GM23248 (cell line): ENCODE results near the gene FLT4. TPM values are rescaled to one million over a fixed set of nuclear protein-coding genes. Genes with fewer than 3 reads are reported as not detected.
"Not testable (repeated sequence)": the region's sequence is repeated elsewhere in the genome, so short reads cannot be mapped to it uniquely, and the experiment has no call there.

Source experiments
- DNase-seq: peaks from one replicate; pipeline ENCODE4 v3.0.0-alpha.2; 2015
- H2AFZ ChIP-seq: fragments of 200-600 bp; sonication (generic); 2 replicates; pipeline ENCODE4 v1.6.1; 2016; ENCODE audit warnings: antibody characterized with exemption
- H3F3A ChIP-seq: fragments of 200-600 bp; sonication (generic); 2 replicates; pipeline ENCODE4 v1.6.1; 2016; ENCODE audit warnings: mild to moderate bottlenecking, antibody characterized with exemption, mixed run types; ENCODE audit not compliant: insufficient read depth
- H3K27ac ChIP-seq: fragments of 200-600 bp; sonication (generic); 2 replicates; pipeline ENCODE4 v1.5.1; 2016; ENCODE audit warnings: mild to moderate bottlenecking
- H3K27me3 ChIP-seq: fragments of 200-600 bp; sonication (generic); replicated peaks from 2 replicates; pipeline ENCODE4 v1.6.1; 2016; ENCODE audit warnings: mild to moderate bottlenecking; ENCODE audit not compliant: insufficient read depth
- H3K36me3 ChIP-seq: fragments of 200-600 bp; sonication (generic); 2 replicates; pipeline ENCODE4 v1.6.1; 2016; ENCODE audit warnings: low read depth, mild to moderate bottlenecking
- H3K4me1 ChIP-seq: fragments of 200-600 bp; sonication (generic); 2 replicates; pipeline ENCODE4 v1.6.1; 2016; ENCODE audit warnings: mild to moderate bottlenecking; ENCODE audit not compliant: insufficient read depth
- H3K4me2 ChIP-seq: fragments of 200-600 bp; sonication (generic); one replicate; pipeline ENCODE4 v1.6.1; 2016; ENCODE audit warnings: mild to moderate bottlenecking; ENCODE audit not compliant: unreplicated experiment
- H3K4me3 ChIP-seq: fragments of 200-600 bp; sonication (generic); 2 replicates; pipeline ENCODE4 v1.5.1; 2016; ENCODE audit warnings: mild to moderate bottlenecking
- H3K79me2 ChIP-seq: fragments of 200-600 bp; sonication (generic); 2 replicates; pipeline ENCODE4 v1.6.1; 2016; ENCODE audit warnings: mild to moderate bottlenecking; ENCODE audit not compliant: insufficient read depth
- H3K9ac ChIP-seq: fragments of 200-600 bp; sonication (generic); 2 replicates; pipeline ENCODE4 v1.6.1; 2016; ENCODE audit warnings: mild to moderate bottlenecking
- H3K9me2 ChIP-seq: fragments of 200-600 bp; sonication (generic); 2 replicates; pipeline ENCODE4 v1.6.1; 2016; ENCODE audit warnings: mixed run types, mild to moderate bottlenecking, moderate library complexity; ENCODE audit not compliant: insufficient read depth
- H3K9me3 ChIP-seq: fragments of 200-600 bp; sonication (generic); one replicate; pipeline ENCODE4 v1.6.1; 2017; ENCODE audit warnings: low read depth
- H4K20me1 ChIP-seq: fragments of 200-600 bp; sonication (generic); 2 replicates; pipeline ENCODE4 v1.6.0; 2016; ENCODE audit not compliant: insufficient read depth
- EZH2 ChIP-seq: fragments of 200-600 bp; sonication (generic); IDR thresholded peaks from 2 replicates; pipeline ENCODE4 v1.6.1; 2018; ENCODE audit warnings: antibody characterized with exemption, mild to moderate bottlenecking; ENCODE audit not compliant: insufficient read depth, poor library complexity, severe bottlenecking
- EZH2phosphoT487 ChIP-seq: fragments of 200-600 bp; sonication (generic); IDR thresholded peaks from 2 replicates; pipeline ENCODE4 v1.6.1; 2018; ENCODE audit warnings: antibody characterized with exemption, moderate library complexity, mild to moderate bottlenecking, low read depth; ENCODE audit not compliant: insufficient read depth
- WGBS, 2 experiments: methylation state at CpG; one replicate each; pipeline ENCODE4 v1.1.6; 2015 to 2017; ENCODE audit warnings: low lambda C conversion rate in 2 of 2, low coverage in 1 of 2; ENCODE audit errors: missing lambda C conversion rate in 2 of 2; 5-methylcytosine and 5-hydroxymethylcytosine counted together
- in situ Hi-C: fragments of 300-500 bp; cut with MboI; formaldehyde crosslinking; loops from 2 replicates; pipeline ENCODE4 v1.15.0; 2020
- polyA plus RNA-seq: library from polyadenylated mRNA; unstranded; fragments of >200 nt; fragmentation: Nextera tagmentation; extraction: Ambion mirVana; gene quantifications from 2 replicates; pipeline ENCODE4 v1.2.1, GENCODE V29; 2016
- total RNA-seq: library from RNA; depleted of rRNA; stranded (reverse); fragments of >200 nt; shearing (Covaris generic); gene quantifications from 2 replicates; pipeline ENCODE4 v1.2.3, GENCODE V29; 2014

FLT4 gene
- total and polyA plus RNA-seq, 2 experiments from 2014 or later: not detected

DNA sequence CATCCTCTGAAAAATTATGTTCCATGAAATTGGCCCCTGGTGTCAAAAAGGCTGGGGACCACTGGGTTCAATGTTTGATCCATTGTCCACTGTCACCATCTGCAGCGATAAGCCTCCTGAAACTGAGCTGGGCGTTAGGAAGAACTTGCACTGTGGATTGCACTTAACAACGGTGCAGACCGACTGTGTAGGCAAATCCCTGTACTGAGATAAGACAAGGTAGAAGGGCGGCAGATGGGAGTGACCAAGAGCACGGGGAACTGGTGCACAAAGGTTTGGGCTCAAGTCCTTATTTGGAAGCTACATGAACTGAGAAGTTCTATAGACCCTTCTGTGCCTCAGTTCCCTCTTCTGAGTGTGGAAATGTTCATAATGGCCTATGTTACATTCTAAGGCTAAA, 41.6 kb upstream of the FLT4 start:
- no peaks in the 10 kb centered on the region for H3K4me1 ChIP-seq
- no peaks in the 10 kb centered on the region for H3F3A ChIP-seq
- no peak overlapping the region for H3K9ac ChIP-seq
- whole genome bisulfite sequencing, 2 experiments: 36 to 46% methylated on average over 6 of the region's 6 CpGs
- no peaks in the 10 kb centered on the region for H3K36me3 ChIP-seq
- no peaks in the 10 kb centered on the region for H3K9me3 ChIP-seq
- TF ChIP-seq EZH2 (no peak), EZH2phosphoT487 (no peak)
- H3K79me2 ChIP-seq: no peaks in the 10 kb centered on the region
- in situ Hi-C loops: no loop called here
- no peak overlapping the region for H3K4me2 ChIP-seq
- H4K20me1 ChIP-seq: no peaks in the 10 kb centered on the region
- no peaks in the 10 kb centered on the region for H3K9me2 ChIP-seq
- no peak for DNase-seq
- peaks cover 36% of the 10 kb centered on the region for H3K27me3 ChIP-seq
- no peak overlapping the region for H2AFZ ChIP-seq
- no peak overlapping the region for H3K4me3 ChIP-seq
- no peak overlapping the region for H3K27ac ChIP-seq

DNA sequence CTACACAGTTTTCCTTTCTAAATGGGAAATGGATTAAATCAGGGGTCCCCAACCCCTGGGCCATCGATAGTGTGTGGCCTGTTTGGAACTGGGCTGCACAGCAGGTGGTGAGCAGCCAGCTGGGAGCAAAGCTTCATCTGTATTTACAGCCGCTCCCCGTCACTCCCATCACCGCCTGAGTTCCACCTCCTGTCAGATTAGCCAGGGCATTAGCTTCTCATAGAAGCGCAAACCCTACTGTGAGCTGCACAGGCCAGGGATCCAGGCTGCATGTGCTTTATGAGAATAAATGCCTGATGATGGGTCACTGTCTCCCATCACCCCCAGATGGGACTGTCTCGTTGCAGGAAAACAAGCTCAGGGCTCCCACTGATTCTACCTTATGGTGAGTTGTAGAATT, 41.2 kb upstream of the FLT4 start:
- in situ Hi-C loops: no loop called here
- H3K4me2 ChIP-seq: no peak overlapping the region
- no peak overlapping the region for H3K9ac ChIP-seq
- H2AFZ ChIP-seq: no peak overlapping the region
- no peaks in the 10 kb centered on the region for H3K9me2 ChIP-seq
- TF ChIP-seq EZH2: no peak
- TF ChIP-seq EZH2phosphoT487: no peak
- H3K79me2 ChIP-seq: no peaks in the 10 kb centered on the region
- no peak overlapping the region for H3K27ac ChIP-seq
- DNase-seq: no peak
- no peaks in the 10 kb centered on the region for H3K36me3 ChIP-seq
- H3K9me3 ChIP-seq: no peaks in the 10 kb centered on the region
- H3F3A ChIP-seq: no peaks in the 10 kb centered on the region
- no peaks in the 10 kb centered on the region for H3K4me1 ChIP-seq
- H3K4me3 ChIP-seq: no peak overlapping the region
- no peaks in the 10 kb centered on the region for H4K20me1 ChIP-seq
- 51 to 64% methylated on average over 6 of the region's 6 CpGs for WGBS, 2 experiments
- H3K27me3 ChIP-seq: peaks cover 39% of the 10 kb centered on the region

DNA sequence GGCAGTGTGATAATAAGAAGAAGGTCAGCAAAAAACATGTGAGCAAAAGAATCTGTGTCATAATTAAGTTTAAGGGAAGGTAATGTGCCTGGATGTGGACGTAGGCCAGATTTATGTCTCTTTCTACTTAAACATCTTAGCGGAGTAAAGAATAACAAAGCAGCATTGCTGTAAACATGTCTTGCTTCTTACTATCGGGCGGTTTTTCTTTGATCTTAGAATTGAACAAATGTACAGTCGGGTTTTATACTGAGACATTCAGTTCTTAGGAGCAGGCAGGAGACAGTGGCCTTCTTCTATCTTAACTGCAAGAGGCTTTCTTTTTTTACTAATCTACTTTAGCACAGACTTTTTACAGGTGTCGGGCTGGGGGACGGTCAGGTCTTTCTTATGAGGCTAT, 40.4 kb upstream of the FLT4 start:
- no peak for DNase-seq
- no peak overlapping the region for H3K9ac ChIP-seq
- TF ChIP-seq EZH2 (no peak), EZH2phosphoT487 (no peak)
- H3K9me2 ChIP-seq: no peaks in the 10 kb centered on the region
- peaks cover 44% of the 10 kb centered on the region for H3K27me3 ChIP-seq
- in situ Hi-C loops: no loop called here
- H3K27ac ChIP-seq: no peak overlapping the region
- H3K4me1 ChIP-seq: no peaks in the 10 kb centered on the region
- no peaks in the 10 kb centered on the region for H3K79me2 ChIP-seq
- H3K4me2 ChIP-seq: no peak overlapping the region
- H3F3A ChIP-seq: no peaks in the 10 kb centered on the region
- no peaks in the 10 kb centered on the region for H3K9me3 ChIP-seq
- no peaks in the 10 kb centered on the region for H3K36me3 ChIP-seq
- no peaks in the 10 kb centered on the region for H4K20me1 ChIP-seq
- 38 to 43% methylated on average over 7 of the region's 7 CpGs for WGBS, 2 experiments
- H3K4me3 ChIP-seq: no peak overlapping the region
- H2AFZ ChIP-seq: no peak overlapping the region

DNA sequence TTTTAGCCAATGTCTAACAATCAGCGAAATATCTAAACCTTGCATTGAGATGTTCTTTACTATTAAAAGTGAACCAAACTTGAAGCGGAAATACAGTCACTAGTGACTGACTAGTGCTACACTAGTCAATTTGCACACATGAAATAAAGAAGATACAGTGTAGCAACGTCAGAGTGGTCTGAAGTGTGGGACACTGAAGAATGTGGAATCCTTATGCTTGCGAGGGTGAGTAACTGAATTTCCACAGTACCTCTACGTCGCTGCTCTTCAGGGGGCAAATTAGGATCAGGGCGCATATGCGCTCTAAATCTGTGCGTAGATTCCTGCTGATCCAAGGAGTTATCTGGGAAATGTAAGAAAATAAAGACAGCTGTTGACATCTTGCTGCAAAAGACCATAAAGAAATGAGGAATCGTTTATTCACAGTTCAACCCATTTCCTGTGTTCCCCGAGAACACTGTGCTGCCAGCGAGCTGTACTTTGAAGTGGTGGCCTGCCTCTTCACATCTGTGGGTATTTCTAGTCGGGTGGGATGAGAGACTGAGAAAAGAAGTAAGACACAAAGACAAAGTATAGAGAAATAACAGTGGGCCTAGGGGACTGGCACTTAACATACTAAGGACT, 39.8 kb upstream of the FLT4 start:
- H3K4me1 ChIP-seq: no peaks in the 10 kb centered on the region
- no peaks in the 10 kb centered on the region for H3K36me3 ChIP-seq
- H4K20me1 ChIP-seq: no peaks in the 10 kb centered on the region
- no peak overlapping the region for H3K4me3 ChIP-seq
- no peak overlapping the region for H3K27ac ChIP-seq
- H3K9ac ChIP-seq: no peak overlapping the region
- H3F3A ChIP-seq: no peaks in the 10 kb centered on the region
- 19 to 22% methylated on average over 13 of the region's 13 CpGs for WGBS, 2 experiments
- TF ChIP-seq EZH2: no peak
- TF ChIP-seq EZH2phosphoT487: no peak
- DNase-seq: no peak
- H3K9me2 ChIP-seq: no peaks in the 10 kb centered on the region
- no peak overlapping the region for H3K4me2 ChIP-seq
- peaks cover 44% of the 10 kb centered on the region for H3K27me3 ChIP-seq
- no peaks in the 10 kb centered on the region for H3K9me3 ChIP-seq
- in situ Hi-C loops: no loop called here
- no peak overlapping the region for H2AFZ ChIP-seq
- H3K79me2 ChIP-seq: no peaks in the 10 kb centered on the region

DNA sequence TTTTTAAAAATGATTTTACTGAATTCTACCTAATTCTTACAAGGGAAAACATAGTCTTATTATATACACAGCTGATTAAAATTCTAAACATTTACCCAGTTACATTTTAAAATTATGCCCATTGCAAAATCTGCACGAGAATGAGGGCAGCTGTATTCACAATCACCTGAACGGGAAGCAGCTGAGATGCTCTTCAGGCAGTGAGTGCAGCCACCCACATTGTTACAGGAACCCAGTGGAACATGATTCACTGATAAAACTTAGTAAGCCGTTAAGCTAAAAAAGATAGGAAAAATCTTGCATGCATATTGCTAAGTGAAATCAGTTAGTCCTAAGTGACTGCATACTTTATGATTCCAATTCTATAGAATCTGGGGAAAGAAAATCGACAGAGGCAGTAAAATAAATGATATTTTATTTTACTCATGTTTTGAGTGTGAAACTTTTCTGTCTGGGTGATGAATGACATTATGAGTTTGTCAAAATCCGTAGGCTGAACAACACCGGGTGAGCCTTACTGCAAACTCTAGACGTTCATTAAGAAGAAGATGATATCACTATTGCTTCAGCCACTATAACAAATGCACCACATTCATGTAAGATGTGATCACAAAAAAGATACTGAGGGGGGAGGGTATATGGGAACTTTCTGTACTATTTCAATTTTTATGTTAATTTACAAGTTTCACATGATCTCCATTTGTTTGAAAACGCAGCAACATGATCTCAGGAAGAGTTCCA, 39.1 kb upstream of the FLT4 start:
- Histone ChIP-seq H3K4me3 (no peak overlapping the region), H3K9ac (no peak overlapping the region), H3K36me3 (no peaks in the 10 kb centered on the region), H4K20me1 (no peaks in the 10 kb centered on the region), H3K4me1 (no peaks in the 10 kb centered on the region), H3K9me3 (no peaks in the 10 kb centered on the region), H3K27me3 (peaks cover 41% of the 10 kb centered on the region), H3K79me2 (no peaks in the 10 kb centered on the region), H3K4me2 (no peak overlapping the region), H3F3A (no peaks in the 10 kb centered on the region), H2AFZ (no peak overlapping the region), H3K9me2 (no peaks in the 10 kb centered on the region), H3K27ac (no peak overlapping the region)
- 14 to 16% methylated on average over 8 of the region's 8 CpGs for WGBS, 2 experiments
- DNase-seq: no peak
- TF ChIP-seq EZH2 (no peak), EZH2phosphoT487 (no peak)
- in situ Hi-C loops: no loop called here

DNA sequence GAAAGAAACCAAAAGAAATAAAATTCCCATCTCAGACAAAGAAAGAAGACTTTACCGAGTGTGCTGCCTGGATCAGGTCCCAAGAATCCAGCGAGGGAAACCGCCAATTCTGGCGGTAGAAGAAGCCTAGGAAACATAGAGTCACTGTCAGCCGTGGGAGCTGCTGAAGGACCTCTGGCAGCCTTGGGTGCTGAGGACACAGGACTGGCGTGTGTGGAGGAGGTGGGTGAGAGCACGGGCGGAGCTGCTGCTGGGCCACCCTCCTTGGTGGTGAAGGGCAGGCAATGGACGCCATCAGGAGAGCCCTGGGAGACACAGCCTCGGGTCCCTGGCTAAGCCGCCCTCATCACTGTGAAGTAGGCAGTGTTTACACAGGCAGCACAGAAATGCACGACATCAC, 37.4 kb upstream of the FLT4 start:
- H2AFZ ChIP-seq, H3K9me3 ChIP-seq, H3K79me2 ChIP-seq, H4K20me1 ChIP-seq, H3F3A ChIP-seq, in situ Hi-C loops, H3K27ac ChIP-seq, H3K4me1 ChIP-seq, H3K4me3 ChIP-seq, DNase-seq, H3K36me3 ChIP-seq, H3K9ac ChIP-seq, H3K9me2 ChIP-seq, H3K4me2 ChIP-seq: not testable (repeated sequence)
- 13 to 15% methylated on average over 12 of the region's 12 CpGs for WGBS, 2 experiments
- peaks cover 46% of the 10 kb centered on the region for H3K27me3 ChIP-seq
